NB4 (cell line): ENCODE data around the gene RASA2.

Experiments
- DNase-seq: peaks from one replicate; pipeline ENCODE4 v3.0.0; 2010; ENCODE audit warnings: low read depth
- H3K4me3 ChIP-seq: one replicate; pipeline ENCODE4 v1.5.1; 2011; ENCODE audit warnings: mild to moderate bottlenecking, low read depth, low read length, moderate library complexity
- CTCF ChIP-seq: IDR thresholded peaks from one replicate; pipeline ENCODE4 v1.5.1; 2012; ENCODE audit warnings: low read depth, low read length
- MAX ChIP-seq: IDR thresholded peaks from 2 replicates; pipeline ENCODE4 v1.6.1; 2011; ENCODE audit warnings: low read depth, low read length
- MYC ChIP-seq: IDR thresholded peaks from 2 replicates; pipeline ENCODE4 v1.6.1; 2011; ENCODE audit warnings: low read depth, low read length
- POLR2A ChIP-seq: IDR thresholded peaks from 2 replicates; pipeline ENCODE4 v1.6.1; 2011; ENCODE audit warnings: mild to moderate bottlenecking; ENCODE audit not compliant: insufficient read length; ENCODE audit errors: extremely low read depth

Gene RASA2

GRCh38 chr3:141542202-141542969, 55.6 kb downstream of the RASA2 start:
- H3K4me3 ChIP-seq = no peak overlapping the region
- no peak for DNase-seq
- TF ChIP-seq POLR2A = no peak
- no peak for TF ChIP-seq MYC
- no peak for TF ChIP-seq CTCF
- TF ChIP-seq MAX = no peak

- no peak for TF ChIP-seq MYC
- no peak for TF ChIP-seq POLR2A
- TF ChIP-seq CTCF = no peak
- no peak for TF ChIP-seq MAX
- H3K4me3 ChIP-seq = no peak overlapping the region
- DNase-seq = no peak
Observed at GRCh38 chr3:141542989-141543388, 56.2 kb downstream of the RASA2 start.

- DNase-seq = no peak
- TF ChIP-seq POLR2A (no peak), MAX (no peak), MYC (no peak)
- H3K4me3 ChIP-seq = no peak overlapping the region
Observed at GRCh38 chr3:141544697-141545096, 57.9 kb downstream of the RASA2 start.

- no peak for TF ChIP-seq MAX
- no peak for DNase-seq
Observed at GRCh38 chr3:141546081-141546480, 59.3 kb downstream of the RASA2 start.

GRCh38 chr3:141546586-141546985, 59.8 kb downstream of the RASA2 start:
- no peak for DNase-seq
- H3K4me3 ChIP-seq = no peak overlapping the region
- TF ChIP-seq POLR2A (no peak), MYC (no peak), MAX (no peak), CTCF (no peak)

More at GRCh38 chr3:141546081-141546480, 59.3 kb downstream of the RASA2 start:
- H3K4me3 ChIP-seq = no peak overlapping the region

GRCh38 chr3:141547791-141548190, 61.0 kb downstream of the RASA2 start:
- no peak overlapping the region for H3K4me3 ChIP-seq
- TF ChIP-seq MAX (no peak), MYC (no peak), CTCF (no peak), POLR2A (no peak)
- DNase-seq = no peak
